Heart right ventricle (tissue), 16 donors: ENCODE results near the gene RXRA. TPM values are rescaled to one million over a fixed set of nuclear protein-coding genes. Genes with fewer than 3 reads are reported as not detected.

Experiments used
- ATAC-seq, 8 donors: fragments of 200-7000 bp; cut with Tn5 transposase; one replicate each; pipeline ENCODE4 v1.9.1; 2020; ENCODE audit warnings: mild to moderate bottlenecking in 8 of 8, moderate library complexity in 8 of 8, moderate number of reproducible peaks in 1 of 8
- DNase-seq, 2 donors: peaks; one replicate each; pipeline ENCODE4 v3.0.0-alpha.2; 2020
- H3K27ac ChIP-seq, 10 donors: fragments of 200-600 bp; sonication (generic) in 2 of 10; one replicate each; pipeline versions ENCODE4 v1.5.0 to v1.8.0; 2020 to 2022; ENCODE audit warnings: mild to moderate bottlenecking in 3 of 10
- H3K27me3 ChIP-seq, 7 donors: fragments of 200-600 bp; one replicate each; pipeline ENCODE4 v1.8.0; 2021 to 2022; ENCODE audit warnings: mild to moderate bottlenecking in 2 of 7
- H3K36me3 ChIP-seq, 9 donors: fragments of 200-600 bp; sonication (generic) in 1 of 9; one replicate each; pipeline versions ENCODE4 v1.5.0 to v1.8.0; 2020 to 2022; ENCODE audit warnings: mild to moderate bottlenecking in 2 of 9
- H3K4me1 ChIP-seq, 9 donors: fragments of 200-600 bp; sonication (generic) in 1 of 9; one replicate each; pipeline versions ENCODE4 v1.5.0 to v1.8.0; 2020 to 2022; ENCODE audit warnings: mild to moderate bottlenecking in 4 of 9
- H3K4me3 ChIP-seq, 10 donors: fragments of 200-600 bp; sonication (generic) in 2 of 10; one replicate each; pipeline versions ENCODE4 v1.5.0 to v1.8.0; 2020 to 2022; ENCODE audit warnings: mild to moderate bottlenecking in 7 of 10, moderate library complexity in 2 of 10
- H3K9me3 ChIP-seq, 11 donors: fragments of 200-600 bp in 10 of 11; sonication (generic) in 2 of 11; one replicate each; pipeline versions ENCODE4 v1.5.0 to v1.8.0; 2013 to 2022; ENCODE audit warnings: mild to moderate bottlenecking in 2 of 11, control low read depth in 1 of 11, moderate library complexity in 1 of 11
- CTCF ChIP-seq, 9 donors: fragments of 200-600 bp; sonication (generic) in 2 of 9; IDR thresholded peaks; one replicate each; pipeline versions ENCODE4 v1.5.0 to v1.8.0; 2021 to 2022; ENCODE audit warnings: antibody characterized with exemption in 9 of 9, mild to moderate bottlenecking in 5 of 9, moderate library complexity in 1 of 9
- WGBS, 2 donors: extraction: QIAGEN DNeasy Blood & Tissue Kit; methylation state at CpG; one replicate each; pipeline ENCODE4 v1.1.7; 2013; ENCODE audit warnings: inconsistent platforms in 1 of 2; 5-methylcytosine and 5-hydroxymethylcytosine counted together
- intact Hi-C, 10 donors: fragments of 100-400 bp; cut with DNase I; formaldehyde crosslinking; loops; one replicate each; pipeline versions ENCODE4 v1.11.1 to v1.14.2; 2022
- polyA plus RNA-seq, 2 donors: library from polyadenylated mRNA; stranded (reverse); fragments of 200-250 nt; gene quantifications; one replicate each; pipeline ENCODE4 v1.2.3, GENCODE V29; 2013
- total RNA-seq, 10 donors: library from RNA; stranded (reverse); fragmentation: NEBNext Ultra II Directional in 3 of 10; extraction: Animal tissue kit (Norgen Biotek cat#: 25700) in 3 of 10; gene quantifications; one replicate each; pipeline versions ENCODE4 v1.2.1 to v1.2.4, GENCODE V29; 2021 to 2023
- donor health status: Arrhythmogenic right ventricular cardiomyopathy.
- donor health status: ischemic (EF 13 %, LVEDD 7.1; RV severe dilation, severe dysfunction).
- donor health status: healthy with polysubstance abuse.
- donor health status: DM: no; HTN: yes; CAD: no.
- donor health status: DM: no; HTN: no; CAD: no.
- donor health status: ischemic (EF 25% LVEDD 6.9; RV normal size, moderate dysfunction).
- donor health status: ischemic (EF 25% LVEDD 5.7; RV mildly dilated, moderate dysfunction).
- donor health status: healthy.
- donor health status: DM: yes; HTN: yes; CAD: no.
- donor health status: Ischemic cardiomyopathy.
- donor health status: ischemic (EF 35%, LVEDD 5.7; RV mildly dilated, moderate dysfunction).
- donor health status: nonischemic (EF 11% LVEDD 7.7; RV severe dilation, severe dysfunction).
- donor health status: DM: yes; HTN: yes; CAD: no.
- donor health status: PGD.
- donor health status: ischemic (EF 29% LVEDD 5.4; RV normal size, mild dysfunction).
- donor health status: nonischemic (EF 23%, LVEDD 6.1; RV moderate dilation, normal function).

The RXRA gene
- total and polyA plus RNA-seq, 12 donors, result 22.6 to 92.3 (median 42.0) TPM

- peak overlapping the region in 1 of 10 donors; percentile 79 for H3K27ac ChIP-seq
- DNase-seq, result no peak
- WGBS, 2 donors, result 93 to 97% methylated on average over 10 of the region's 10 CpGs
- intact Hi-C loops, result loop anchor here in 6 of 10 donors (5.0 to 10.0 kb wide), 4 partner anchors 183 to 525 kb away; partner anchors contain the start of gene COL5A1 (in 6 of the 6)
- peaks cover 0 to 11% (median 0%) of the 10 kb centered on the region in 7 donors for H3K27me3 ChIP-seq
- no peak overlapping the region for H3K4me3 ChIP-seq
- peaks cover 0 to 11% (median 0%) of the 10 kb centered on the region in 11 donors for H3K9me3 ChIP-seq
- no peak for ATAC-seq
- H3K36me3 ChIP-seq, result no peaks in the 10 kb centered on the region
- TF ChIP-seq CTCF (IDR thresholded peaks at IDR 0.05), result no peak
- H3K4me1 ChIP-seq, result peaks cover 14 to 44% (median 33%) of the 10 kb centered on the region in 9 donors
Measured at GRCh38 chr9:134459573-134459972, 133.3 kb downstream of the RXRA start.

GRCh38 chr9:134460206-134460605 lies 134.0 kb downstream of the RXRA start:
- TF ChIP-seq CTCF (IDR thresholded peaks at IDR 0.05), result no peak
- no peak for DNase-seq
- Histone ChIP-seq H3K4me1 (peaks cover 14 to 38% (median 28%) of the 10 kb centered on the region in 9 donors), H3K27me3 (peaks cover 0 to 11% (median 0%) of the 10 kb centered on the region in 7 donors), H3K36me3 (no peaks in the 10 kb centered on the region), H3K9me3 (peaks cover 0 to 11% (median 0%) of the 10 kb centered on the region in 11 donors), H3K4me3 (no peak overlapping the region), H3K27ac (no peak overlapping the region)
- 92 to 95% methylated on average over 12 of the region's 12 CpGs for WGBS, 2 donors
- intact Hi-C loops, result no loop called here
- no peak for ATAC-seq

GRCh38 chr9:134460896-134461295 lies 134.6 kb downstream of the RXRA start:
- H3K4me1 ChIP-seq, result peaks cover 7 to 31% (median 22%) of the 10 kb centered on the region in 9 donors
- no peak overlapping the region for H3K4me3 ChIP-seq
- peaks cover 0 to 11% (median 0%) of the 10 kb centered on the region in 11 donors for H3K9me3 ChIP-seq
- TF ChIP-seq CTCF (IDR thresholded peaks at IDR 0.05), result no peak
- H3K36me3 ChIP-seq, result no peaks in the 10 kb centered on the region
- WGBS, 2 donors, result 86 to 93% methylated on average over 5 of the region's 5 CpGs
- no peak for ATAC-seq
- H3K27me3 ChIP-seq, result peaks cover 0 to 11% (median 0%) of the 10 kb centered on the region in 7 donors
- no peak overlapping the region for H3K27ac ChIP-seq
- no peak for DNase-seq
- intact Hi-C loops, result no loop called here

- intact Hi-C loops, result no loop called here
- WGBS, 2 donors, result 90 to 97% methylated on average over 8 of the region's 8 CpGs
- no peak for ATAC-seq
Measured at GRCh38 chr9:134461426-134461982, 135.2 kb downstream of the RXRA start.

More at GRCh38 chr9:134461426-134461982, 135.2 kb downstream of the RXRA start:
- Histone ChIP-seq H3K4me3 (no peak overlapping the region), H3K9me3 (peaks cover 0 to 11% (median 0%) of the 10 kb centered on the region in 11 donors), H3K27ac (no peak overlapping the region), H3K36me3 (no peaks in the 10 kb centered on the region), H3K4me1 (peaks cover 5 to 25% (median 16%) of the 10 kb centered on the region in 9 donors), H3K27me3 (peaks cover 0 to 11% (median 0%) of the 10 kb centered on the region in 7 donors)
- no peak for TF ChIP-seq CTCF (IDR thresholded peaks at IDR 0.05)
- no peak for DNase-seq
